Measurements from ENCODE around the gene LKAAEAR1. TPM values are rescaled to one million over a fixed set of nuclear protein-coding genes. Genes with fewer than 3 reads are reported as not detected.

Gene LKAAEAR1
- total RNA-seq, 1 experiment from 2014 or later, result 0.24 TPM

- no peak overlapping the region for H3K4me3 ChIP-seq
- peak in 1 of 2 experiments; percentile 29 for DNase-seq (ENCODE audit: low read depth in 1 of 2, low spot score in 2 of 2)
These were observed 22.3 kb upstream of the LKAAEAR1 start for GRCh38 chr20:64106435-64106961.

DNA sequence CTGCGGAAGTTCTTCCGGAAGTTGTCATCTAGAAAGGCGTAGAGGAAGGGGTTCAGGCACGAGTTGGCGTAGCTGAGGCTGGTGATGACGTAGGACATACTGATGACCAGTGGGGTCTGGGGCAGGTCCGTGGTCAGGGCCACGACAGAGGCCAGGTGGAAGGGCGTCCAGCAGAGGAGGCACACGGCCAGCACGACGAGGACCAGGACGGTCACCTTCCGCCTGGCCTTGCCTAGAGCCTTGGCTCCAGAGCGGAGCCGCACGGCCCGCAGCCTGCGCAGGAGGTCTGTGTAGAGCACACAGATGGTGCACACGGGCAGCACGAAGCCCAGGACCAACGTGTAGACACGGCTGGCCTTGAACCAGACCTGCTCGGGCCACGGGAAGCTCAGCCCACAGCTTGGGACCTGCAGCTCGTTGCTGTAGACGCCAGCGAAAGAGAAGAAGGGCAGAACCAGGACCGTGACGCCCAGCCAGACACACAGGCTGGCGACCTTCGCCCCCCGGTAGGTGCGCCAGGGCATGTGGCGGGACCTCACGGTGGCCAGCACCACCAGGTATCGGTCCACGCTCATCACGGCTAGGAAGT lies 21.7 kb upstream of the LKAAEAR1 start:
- DNase-seq (ENCODE audit: low read depth in 1 of 2, low spot score in 2 of 2), result no peak
- Histone ChIP-seq H3K4me1 (replicated peaks) (peaks cover 4% of the 10 kb centered on the region), H3K27ac (no peak overlapping the region), H3K27me3 (replicated peaks) (peaks cover 55% of the 10 kb centered on the region), H3K36me3 (no peaks in the 10 kb centered on the region), H3K4me3 (no peak overlapping the region), H3K9me3 (replicated peaks) (no peaks in the 10 kb centered on the region)

More at GRCh38 chr20:64106435-64106961, 22.3 kb upstream of the LKAAEAR1 start:
- H3K27me3 ChIP-seq (replicated peaks), result peaks cover 50% of the 10 kb centered on the region
- no peaks in the 10 kb centered on the region for H3K9me3 ChIP-seq (replicated peaks)
- no peaks in the 10 kb centered on the region for H3K36me3 ChIP-seq
- peaks cover 4% of the 10 kb centered on the region for H3K4me1 ChIP-seq (replicated peaks)
- H3K27ac ChIP-seq, result no peak overlapping the region

- H3K27me3 ChIP-seq (replicated peaks), result peaks cover 63% of the 10 kb centered on the region
- H3K4me1 ChIP-seq (replicated peaks), result peaks cover 4% of the 10 kb centered on the region
- no peaks in the 10 kb centered on the region for H3K36me3 ChIP-seq
- no peak overlapping the region for H3K4me3 ChIP-seq
- H3K27ac ChIP-seq, result no peak overlapping the region
- no peak for DNase-seq (ENCODE audit: low read depth in 1 of 2, low spot score in 2 of 2)
- no peaks in the 10 kb centered on the region for H3K9me3 ChIP-seq (replicated peaks)
These were observed 20.7 kb upstream of the LKAAEAR1 start for GRCh38 chr20:64104667-64105451.

DNA sequence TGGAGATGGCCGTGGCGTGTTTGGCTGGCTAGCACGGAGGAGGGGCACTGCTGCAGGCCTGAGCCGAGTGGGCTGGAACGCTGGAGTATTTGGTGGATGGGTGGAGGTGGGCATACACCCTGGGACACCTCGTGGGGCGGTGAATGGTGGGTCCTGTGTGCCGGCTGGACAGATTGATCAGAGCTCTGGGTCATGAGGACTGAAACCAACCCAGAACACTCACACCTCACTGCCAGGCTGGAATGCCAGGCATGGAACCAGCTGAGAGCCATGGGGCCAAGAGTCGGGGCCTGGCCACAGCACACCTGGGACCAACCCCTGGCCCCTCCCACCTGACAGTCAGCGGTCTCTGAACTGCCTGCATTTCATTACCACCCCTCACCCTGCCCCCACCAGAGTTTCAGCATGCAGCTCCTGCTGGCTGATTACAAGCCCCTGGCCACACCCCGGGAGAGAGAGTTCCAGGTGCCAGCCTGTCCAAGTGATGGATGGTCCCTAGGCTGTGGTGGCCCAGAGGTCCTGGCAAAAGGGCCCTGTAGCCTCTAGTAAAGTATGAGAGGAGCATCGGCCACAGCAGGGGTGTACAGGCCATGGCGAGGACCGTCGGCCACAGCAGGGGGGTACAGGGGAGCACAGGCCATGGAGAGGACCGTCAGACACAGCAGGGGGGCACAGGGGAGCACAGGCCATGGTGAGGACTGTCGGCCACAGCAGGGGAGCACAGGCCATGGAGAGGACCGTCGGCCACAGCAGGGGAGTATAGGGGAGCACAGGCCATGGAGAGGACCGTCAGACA lies 19.9 kb upstream of the LKAAEAR1 start:
- Histone ChIP-seq H3K27me3 (replicated peaks) (peaks cover 63% of the 10 kb centered on the region), H3K36me3 (no peaks in the 10 kb centered on the region), H3K9me3 (replicated peaks) (no peaks in the 10 kb centered on the region), H3K4me3 (no peak overlapping the region), H3K4me1 (replicated peaks) (peaks cover 4% of the 10 kb centered on the region), H3K27ac (no peak overlapping the region)
- DNase-seq (ENCODE audit: low read depth in 1 of 2, low spot score in 2 of 2), result no peak

- DNase-seq (ENCODE audit: low read depth in 1 of 2, low spot score in 2 of 2), result no peak
- Histone ChIP-seq H3K4me1 (replicated peaks) (peaks cover 4% of the 10 kb centered on the region), H3K27ac (no peak overlapping the region), H3K4me3 (no peak overlapping the region), H3K27me3 (replicated peaks) (peaks cover 54% of the 10 kb centered on the region), H3K36me3 (no peaks in the 10 kb centered on the region), H3K9me3 (replicated peaks) (no peaks in the 10 kb centered on the region; the same call in 1 of the 2 replicates)
These were observed 18.6 kb upstream of the LKAAEAR1 start for GRCh38 chr20:64102647-64103354.

- Histone ChIP-seq H3K27ac (no peak overlapping the region), H3K4me3 (no peak overlapping the region)
- no peak for DNase-seq (ENCODE audit: low read depth in 1 of 2, low spot score in 2 of 2)
These were observed 17.8 kb upstream of the LKAAEAR1 start for GRCh38 chr20:64101731-64102621.

GRCh38 chr20:64100946-64101688 lies 16.9 kb upstream of the LKAAEAR1 start:
- H3K4me3 ChIP-seq, result no peak overlapping the region
- H3K4me1 ChIP-seq (replicated peaks), result peaks cover 4% of the 10 kb centered on the region
- H3K36me3 ChIP-seq, result no peaks in the 10 kb centered on the region
- DNase-seq (ENCODE audit: low read depth in 1 of 2, low spot score in 2 of 2), result no peak
- no peak overlapping the region for H3K27ac ChIP-seq
- no peaks in the 10 kb centered on the region; the same call in 1 of the 2 replicates for H3K9me3 ChIP-seq (replicated peaks)
- H3K27me3 ChIP-seq (replicated peaks), result peaks cover 41% of the 10 kb centered on the region

More at GRCh38 chr20:64101731-64102621, 17.8 kb upstream of the LKAAEAR1 start:
- Histone ChIP-seq H3K27me3 (replicated peaks) (peaks cover 46% of the 10 kb centered on the region), H3K9me3 (replicated peaks) (no peaks in the 10 kb centered on the region; the same call in 1 of the 2 replicates), H3K36me3 (no peaks in the 10 kb centered on the region), H3K4me1 (replicated peaks) (peaks cover 4% of the 10 kb centered on the region)

GRCh38 chr20:64100566-64100888 lies 16.3 kb upstream of the LKAAEAR1 start:
- Histone ChIP-seq H3K4me1 (replicated peaks) (peaks cover 4% of the 10 kb centered on the region), H3K9me3 (replicated peaks) (no peaks in the 10 kb centered on the region; the same call in 1 of the 2 replicates), H3K36me3 (no peaks in the 10 kb centered on the region), H3K27ac (no peak overlapping the region), H3K27me3 (replicated peaks) (peaks cover 41% of the 10 kb centered on the region), H3K4me3 (no peak overlapping the region)
- DNase-seq (ENCODE audit: low read depth in 1 of 2, low spot score in 2 of 2), result no peak

- Histone ChIP-seq H3K4me3 (no peak overlapping the region), H3K27ac (no peak overlapping the region), H3K27me3 (replicated peaks) (peaks cover 41% of the 10 kb centered on the region), H3K36me3 (no peaks in the 10 kb centered on the region), H3K9me3 (replicated peaks) (no peaks in the 10 kb centered on the region; the same call in 1 of the 2 replicates), H3K4me1 (replicated peaks) (peaks cover 4% of the 10 kb centered on the region)
- no peak for DNase-seq (ENCODE audit: low read depth in 1 of 2, low spot score in 2 of 2)
These were observed 15.8 kb upstream of the LKAAEAR1 start for GRCh38 chr20:64099880-64100565.

DNA sequence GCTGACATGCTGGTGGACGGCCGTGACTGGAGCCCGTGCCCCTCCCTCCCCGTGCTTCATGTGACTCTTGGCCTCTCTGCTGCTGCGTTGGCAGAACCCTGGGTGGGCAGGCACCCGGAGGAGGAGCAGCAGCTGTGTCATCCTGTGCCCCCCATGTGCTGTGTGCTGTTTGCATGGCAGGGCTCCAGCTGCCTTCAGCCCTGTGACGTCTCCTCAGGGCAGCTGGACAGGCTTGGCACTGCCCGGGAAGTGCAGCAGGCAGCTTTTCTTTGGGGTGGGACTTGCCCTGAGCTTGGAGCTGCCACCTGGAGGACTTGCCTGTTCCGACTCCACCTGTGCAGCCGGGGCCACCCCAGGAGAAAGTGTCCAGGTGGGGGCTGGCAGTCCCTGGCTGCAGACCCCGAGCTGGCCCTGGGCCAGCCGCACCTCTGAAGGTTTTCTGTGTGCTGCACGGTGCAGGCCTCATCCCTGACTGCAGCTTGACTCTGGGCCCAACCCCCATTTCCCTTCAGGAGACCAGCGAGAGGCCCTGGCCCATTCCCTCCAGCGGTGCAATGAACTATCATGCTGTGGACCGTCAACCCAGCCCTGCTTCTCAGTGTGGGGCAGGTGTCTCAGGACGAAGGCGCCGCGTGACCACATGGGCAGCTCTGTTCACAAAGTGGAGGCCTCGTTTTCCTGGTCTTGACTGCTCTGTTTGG lies 15.0 kb upstream of the LKAAEAR1 start:
- Histone ChIP-seq H3K36me3 (no peaks in the 10 kb centered on the region), H3K4me3 (no peak overlapping the region), H3K4me1 (replicated peaks) (peaks cover 4% of the 10 kb centered on the region), H3K27ac (no peak overlapping the region), H3K27me3 (replicated peaks) (peaks cover 41% of the 10 kb centered on the region), H3K9me3 (replicated peaks) (no peaks in the 10 kb centered on the region; the same call in 1 of the 2 replicates)
- DNase-seq (ENCODE audit: low read depth in 1 of 2, low spot score in 2 of 2), result no peak

DNA sequence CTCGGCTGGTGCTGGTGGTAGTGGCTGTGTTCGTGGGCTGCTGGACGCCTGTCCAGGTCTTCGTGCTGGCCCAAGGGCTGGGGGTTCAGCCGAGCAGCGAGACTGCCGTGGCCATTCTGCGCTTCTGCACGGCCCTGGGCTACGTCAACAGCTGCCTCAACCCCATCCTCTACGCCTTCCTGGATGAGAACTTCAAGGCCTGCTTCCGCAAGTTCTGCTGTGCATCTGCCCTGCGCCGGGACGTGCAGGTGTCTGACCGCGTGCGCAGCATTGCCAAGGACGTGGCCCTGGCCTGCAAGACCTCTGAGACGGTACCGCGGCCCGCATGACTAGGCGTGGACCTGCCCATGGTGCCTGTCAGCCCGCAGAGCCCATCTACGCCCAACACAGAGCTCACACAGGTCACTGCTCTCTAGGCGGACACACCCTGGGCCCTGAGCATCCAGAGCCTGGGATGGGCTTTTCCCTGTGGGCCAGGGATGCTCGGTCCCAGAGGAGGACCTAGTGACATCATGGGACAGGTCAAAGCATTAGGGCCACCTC lies 14.3 kb upstream of the LKAAEAR1 start:
- Histone ChIP-seq H3K4me3 (no peak overlapping the region), H3K27me3 (replicated peaks) (peaks cover 34% of the 10 kb centered on the region), H3K4me1 (replicated peaks) (peaks cover 4% of the 10 kb centered on the region), H3K36me3 (no peaks in the 10 kb centered on the region), H3K27ac (no peak overlapping the region), H3K9me3 (replicated peaks) (no peaks in the 10 kb centered on the region; the same call in 1 of the 2 replicates)
- DNase-seq (ENCODE audit: low read depth in 1 of 2, low spot score in 2 of 2), result no peak

Measured in SJSA1 (cell line).